ENCODE data around the gene MAP2K6.

- TF ChIP-seq CTCF (conservative IDR thresholded peaks at IDR 0.05): no peak
- no peak for TF ChIP-seq ZFX (IDR thresholded peaks at IDR 0.05)
These were observed 74.8 kb downstream of the MAP2K6 start for GRCh38 chr17:69489313-69489712.

All from C4-2B (cell line).